OCI-LY3 (cell line): Measurements from ENCODE around the gene BCAR1.
"Not testable (repeated sequence)": the region's sequence is repeated elsewhere in the genome, so short reads cannot be mapped to it uniquely, and the experiment has no call there.

Experiments used
- CTCF ChIP-seq: fragments of 200-600, 300-600 bp; sonication (generic); IDR thresholded peaks from 2 replicates; pipeline ENCODE4 v1.5.1; 2014; ENCODE audit warnings: antibody characterized with exemption, low read length, low read depth
- EZH2phosphoT487 ChIP-seq: fragments of 200-600 bp; shearing (Covaris generic); IDR thresholded peaks from 2 replicates; pipeline ENCODE4 v1.6.1; 2018; ENCODE audit warnings: antibody characterized with exemption, mixed run types, low read depth

- not testable (repeated sequence) for TF ChIP-seq CTCF, EZH2phosphoT487
Observed at GRCh38 chr16:75240633-75241032, 10.8 kb downstream of the BCAR1 start.
